GM12878 (cell line): ENCODE measurements around the gene HOXD12. TPM values are rescaled to one million over a fixed set of nuclear protein-coding genes. Genes with fewer than 3 reads are reported as not detected.

Experiments used
- ATAC-seq: fragments of 200-7000 bp; cut with Tn5 transposase; 3 replicates; pipeline ENCODE4 v1.9.1; 2020; ENCODE audit warnings: mild to moderate bottlenecking, moderate library complexity
- BruUV-seq: library from RNA; stranded (reverse); fragments of 400-500 nt; replicated peaks from 2 replicates; lab custom pipeline; 2021; lab: Mats Ljungman, UMichigan
- CTCF ChIA-PET: fragments of 300-600 bp; sonication (Branson Sonifier 250); formaldehyde crosslinking; extraction: SDS; loops from one replicate; lab custom pipeline; 2021; ENCODE audit warnings: inconsistent platforms; lab: Yijun Ruan, JAX
- POLR2A ChIA-PET: fragments of 350-600 bp; formaldehyde crosslinking; extraction: SDS; loops from one replicate; lab custom pipeline; 2021; ENCODE audit warnings: inconsistent platforms; lab: Charles Lee
- RAD21 ChIA-PET: fragments of 300-600 bp; sonication (Branson Sonifier 250); formaldehyde crosslinking; loops from one replicate; lab custom pipeline; 2023; ENCODE audit warnings: antibody characterized with exemption; ENCODE audit not compliant: unreplicated experiment; lab: Charles Lee
- SMC1A ChIA-PET: fragments of 300-600 bp; sonication (Branson Sonifier 250); formaldehyde crosslinking; loops from one replicate; lab custom pipeline; 2023; ENCODE audit not compliant: unreplicated experiment, uncharacterized antibody; lab: Charles Lee
- DNase-seq: peaks from one replicate; pipeline ENCODE4 v3.0.0-alpha.2; 2011; ENCODE audit warnings: low read depth, low spot score
- FAIRE-seq: peaks from 3 replicates; lab custom pipeline; 2011; peaks lifted over from hg19 to GRCh38; lab: Jason Lieb, UNC
- H2AFZ ChIP-seq: 2 replicates; pipeline ENCODE4 v1.6.0; 2011; ENCODE audit warnings: low read depth, low read length, control low read depth; ENCODE audit not compliant: control insufficient read depth
- H3K27ac ChIP-seq: 2 replicates; pipeline ENCODE4 v1.5.1; 2011; ENCODE audit warnings: control low read depth; ENCODE audit not compliant: control insufficient read depth, insufficient read depth
- H3K27me3 ChIP-seq, 2 experiments: replicated peaks in 1 of 2; 2 replicates each; pipeline versions ENCODE4 v1.6.0 to v1.6.1; 2011; ENCODE audit warnings: low read length in 1 of 2; ENCODE audit not compliant: control insufficient read depth in 2 of 2, insufficient read depth in 2 of 2
- H3K36me3 ChIP-seq, 2 experiments: 2 replicates each; pipeline ENCODE4 v1.5.1; 2011; ENCODE audit warnings: low read length in 1 of 2; ENCODE audit not compliant: control insufficient read depth in 2 of 2, insufficient read depth in 2 of 2
- H3K4me1 ChIP-seq: 2 replicates; pipeline ENCODE4 v1.6.1; 2011; ENCODE audit warnings: mild to moderate bottlenecking, low read length, moderate library complexity, mixed read lengths; ENCODE audit not compliant: control insufficient read depth, insufficient read depth
- H3K4me2 ChIP-seq: 2 replicates; pipeline ENCODE4 v1.6.0; 2011; ENCODE audit warnings: control low read depth; ENCODE audit not compliant: control insufficient read depth, insufficient read depth
- H3K4me3 ChIP-seq: fragments of 200-600 bp; sonication (generic); 2 replicates; pipeline ENCODE4 v1.5.1; 2016
- H3K79me2 ChIP-seq: 2 replicates; pipeline ENCODE4 v1.6.0; 2011; ENCODE audit warnings: low read length; ENCODE audit not compliant: control insufficient read depth, insufficient read depth
- H3K9ac ChIP-seq: 2 replicates; pipeline ENCODE4 v1.8.0; 2011; ENCODE audit warnings: low read length, control low read depth, mixed read lengths; ENCODE audit not compliant: control insufficient read depth, insufficient read depth
- H3K9me3 ChIP-seq: replicated peaks from 3 replicates; pipeline ENCODE4 v1.5.1; 2011; ENCODE audit warnings: mild to moderate bottlenecking, low read length; ENCODE audit not compliant: control insufficient read depth, insufficient read depth
- H4K20me1 ChIP-seq: 2 replicates; pipeline ENCODE4 v1.6.0; 2011; ENCODE audit not compliant: control insufficient read depth, insufficient read depth
- BCLAF1 ChIP-seq: fragments of 450-650 bp; IDR thresholded peaks from 2 replicates; pipeline ENCODE4 v1.6.1; 2017; ENCODE audit warnings: antibody characterized with exemption, mild to moderate bottlenecking, moderate library complexity
- BMI1 ChIP-seq: fragments of 450-650 bp; IDR thresholded peaks from 2 replicates; pipeline ENCODE4 v1.6.1; 2016; ENCODE audit warnings: mild to moderate bottlenecking, moderate library complexity, borderline replicate concordance
- CEBPB ChIP-seq, 2 experiments: fragments of 150-350 bp in 1 of 2; IDR thresholded peaks; 2 replicates each; pipeline ENCODE4 v1.6.1; 2012 to 2014; ENCODE audit warnings: low read depth in 2 of 2, low read length in 2 of 2, borderline replicate concordance in 1 of 2, inconsistent platforms in 1 of 2
- CEBPZ ChIP-seq: fragments of 150-350 bp; IDR thresholded peaks from 2 replicates; pipeline ENCODE4 v1.6.1; 2016; ENCODE audit warnings: low read depth, low read length
- FOXM1 ChIP-seq: IDR thresholded peaks from 2 replicates; pipeline ENCODE4 v1.6.1; 2012; ENCODE audit warnings: low read depth, mild to moderate bottlenecking, inconsistent platforms, low read length, moderate library complexity
- IKZF1 ChIP-seq: fragments of 450-650 bp; conservative IDR thresholded peaks from 2 replicates; pipeline ENCODE4 v1.6.1; 2017; ENCODE audit warnings: antibody characterized with exemption, mild to moderate bottlenecking
- POLR2A ChIP-seq: IDR thresholded peaks from 2 replicates; pipeline ENCODE4 v1.6.1; 2011; ENCODE audit warnings: low read depth, mild to moderate bottlenecking, low read length
- RAD51 ChIP-seq: fragments of 450-650 bp; IDR thresholded peaks from 2 replicates; pipeline ENCODE4 v1.6.1; 2016; ENCODE audit warnings: moderate library complexity, mild to moderate bottlenecking, inconsistent platforms
- SUZ12 ChIP-seq: fragments of 200-600 bp; sonication (generic); IDR thresholded peaks from one replicate; pipeline ENCODE4 v1.6.1; 2018; ENCODE audit warnings: antibody characterized with exemption, mild to moderate bottlenecking; ENCODE audit not compliant: unreplicated experiment
- WGBS: methylation state at CpG from one replicate; pipeline ENCODE4 v1.1.6; 2016; ENCODE audit warnings: low lambda C conversion rate; ENCODE audit not compliant: insufficient replicate concordance, insufficient coverage; ENCODE audit errors: missing lambda C conversion rate; 5-methylcytosine and 5-hydroxymethylcytosine counted together
- in situ Hi-C: fragments of 300-500 bp; cut with MboI; formaldehyde crosslinking; loops from 9 replicates; pipeline ENCODE4 v1.14.3; 2018; ENCODE audit warnings: mixed read lengths
- intact Hi-C: fragments of 100-400 bp; cut with micrococcal nuclease; formaldehyde crosslinking; loops from one replicate; pipeline ENCODE4 v1.14.2; 2022; ENCODE audit not compliant: unreplicated experiment
- polyA plus RNA-seq, 11 experiments: library from polyadenylated mRNA; depleted of rRNA in 4 of 11; unstranded in 6 of 11; stranded (reverse) in 5 of 11; fragments of >200 nt; fragmentation: Nextera tagmentation in 4 of 11; fragmentation: Illumina TruSeq in 1 of 11; extraction: Ambion mirVana in 4 of 11; extraction: Trizol in 1 of 11; gene quantifications; 1 replicate in 1 of 11; 2 replicates in 10 of 11; pipeline versions ENCODE4 v1.2.1 to v1.2.3, GENCODE V29; 2011 to 2016; ENCODE audit warnings: inconsistent platforms in 2 of 11, missing spikeins in 2 of 11, low read depth in 1 of 11
- total RNA-seq, 4 experiments: library from RNA; depleted of rRNA in 3 of 4; stranded (reverse); fragments of >200 nt in 3 of 4; fragmentation: Illumina TruSeq in 1 of 4; extraction: Trizol in 1 of 4; gene quantifications; 2 replicates each; pipeline versions ENCODE4 v1.2.1 to v1.2.3, GENCODE V29; 2013 to 2021

Gene HOXD12
- total and polyA plus RNA-seq, 10 of the 15 experiments (the other 5 are each of a cell fraction or from before 2014, with no cell fraction given) = not detected

- no peak for TF ChIP-seq CEBPZ
- no peak for TF ChIP-seq POLR2A
- TF ChIP-seq, all 136 proteins: peak for 0
These were observed 35.4 kb downstream of the HOXD12 start (continued) for GRCh38 chr2:176135035-176135440.

- H3K9ac ChIP-seq = no peak overlapping the region
- no peak for FAIRE-seq
- TF ChIP-seq FOXM1 (no peak), IKZF1 (0 out of 2 replicates have a peak, but pooled peaks have one; percentile 16), SUZ12 (peak; percentile 32), BMI1 (0 out of 2 replicates have a peak, but pooled peaks have one; percentile 4), RAD51 (no peak), CEBPB (IDR thresholded peaks at IDR 0.05; ENCODE audit: borderline replicate concordance in 1 of 2, low read depth in 2 of 2, low read length in 2 of 2) (no peak), BCLAF1 (no peak)
- TF ChIP-seq, all 136 proteins: peak for 3
- no TSS peak for BruUV-seq
- SMC1A ChIA-PET = interaction anchor here (5.3 kb wide), 1 partner anchor 417 kb away, joined by 58 read pairs; no protein-coding TSS in a partner anchor
- Histone ChIP-seq H2AFZ (no peak overlapping the region), H3K4me2 (no peak overlapping the region; the same call in 1 of the 2 replicates), H3K27ac (no peak overlapping the region), H3K4me3 (no peak overlapping the region), H3K4me1 (no peaks in the 10 kb centered on the region), H3K79me2 (no peaks in the 10 kb centered on the region), H3K27me3 (peaks cover 5 to 18% of the 10 kb centered on the region in 2 experiments), H4K20me1 (no peaks in the 10 kb centered on the region), H3K9me3 (no peaks in the 10 kb centered on the region; the same call in 2 of the 3 replicates), H3K36me3 (no peaks in the 10 kb centered on the region)
- no peak for ATAC-seq
- no peak for DNase-seq
- RAD21 ChIA-PET = no interaction called here
- in situ Hi-C loops (loop anchor here (25.0 kb wide), 1 partner anchor 1201 kb away; no protein-coding TSS in a partner anchor), intact Hi-C loops (no loop called here)
- 37% methylated on average over 56 of the region's 71 CpGs for WGBS
- CTCF ChIA-PET = interaction anchor here (0.9 kb wide), 1 partner anchor 418 kb away, joined by 3 read pairs; no protein-coding TSS in a partner anchor
- POLR2A ChIA-PET = no interaction called here
These were observed 37.0 kb downstream of the HOXD12 start for GRCh38 chr2:176136374-176137251.
